IPS-18a (cell line): ENCODE results near the gene CSRP1.

Source experiments
- H3K27ac ChIP-seq: one replicate; pipeline ENCODE4 v1.5.1; 2013; ENCODE audit warnings: low read length
- H3K27me3 ChIP-seq: one replicate; pipeline ENCODE4 v1.6.1; 2013; ENCODE audit warnings: mild to moderate bottlenecking, low read length; ENCODE audit not compliant: control insufficient read depth, insufficient read depth
- H3K36me3 ChIP-seq: one replicate; pipeline ENCODE4 v1.6.1; 2013; ENCODE audit warnings: low read depth, low read length; ENCODE audit not compliant: control insufficient read depth
- H3K4me1 ChIP-seq: one replicate; pipeline ENCODE4 v1.6.1; 2013; ENCODE audit warnings: low read depth, low read length; ENCODE audit not compliant: control insufficient read depth
- H3K4me3 ChIP-seq: one replicate; pipeline ENCODE4 v1.5.1; 2013; ENCODE audit warnings: low read length
- H3K9ac ChIP-seq: one replicate; pipeline ENCODE4 v1.6.1; 2013; ENCODE audit warnings: mild to moderate bottlenecking, low read length, moderate library complexity
- H3K9me3 ChIP-seq: one replicate; pipeline ENCODE4 v1.6.1; 2013; ENCODE audit warnings: low read depth, low read length; ENCODE audit not compliant: control insufficient read depth

The CSRP1 gene

GRCh38 chr1:201508809-201509208 is 1.9 kb upstream of the CSRP1 start:
- no peaks in the 10 kb centered on the region for H3K36me3 ChIP-seq
- H3K9me3 ChIP-seq = no peaks in the 10 kb centered on the region
- no peak overlapping the region for H3K27ac ChIP-seq
- H3K9ac ChIP-seq = no peak overlapping the region
- peaks cover 18% of the 10 kb centered on the region for H3K4me1 ChIP-seq
- H3K4me3 ChIP-seq = no peak overlapping the region
- H3K27me3 ChIP-seq = no peaks in the 10 kb centered on the region

- no peak overlapping the region for H3K4me3 ChIP-seq
- H3K27me3 ChIP-seq = no peaks in the 10 kb centered on the region
- H3K36me3 ChIP-seq = no peaks in the 10 kb centered on the region
- no peaks in the 10 kb centered on the region for H3K9me3 ChIP-seq
- H3K9ac ChIP-seq = no peak overlapping the region
- H3K27ac ChIP-seq = no peak overlapping the region
- H3K4me1 ChIP-seq = peaks cover 19% of the 10 kb centered on the region
These were observed 395 bp upstream of the CSRP1 start for GRCh38 chr1:201507360-201507675.

- Histone ChIP-seq H3K36me3 (no peaks in the 10 kb centered on the region), H3K4me1 (peaks cover 18% of the 10 kb centered on the region), H3K9me3 (no peaks in the 10 kb centered on the region), H3K27ac (no peak overlapping the region), H3K4me3 (no peak overlapping the region), H3K27me3 (no peaks in the 10 kb centered on the region), H3K9ac (no peak overlapping the region)
These were observed 831 bp downstream of the CSRP1 start for GRCh38 chr1:201506092-201506491.

GRCh38 chr1:201505503-201505890 is 1.4 kb downstream of the CSRP1 start:
- Histone ChIP-seq H3K4me3 (no peak overlapping the region), H3K9ac (no peak overlapping the region)

GRCh38 chr1:201504799-201505502 is 2.0 kb downstream of the CSRP1 start:
- Histone ChIP-seq H3K27me3 (no peaks in the 10 kb centered on the region), H3K36me3 (no peaks in the 10 kb centered on the region), H3K9ac (no peak overlapping the region), H3K4me3 (no peak overlapping the region), H3K9me3 (no peaks in the 10 kb centered on the region), H3K27ac (no peak overlapping the region), H3K4me1 (peaks cover 30% of the 10 kb centered on the region)

More at GRCh38 chr1:201505503-201505890, 1.4 kb downstream of the CSRP1 start:
- no peaks in the 10 kb centered on the region for H3K27me3 ChIP-seq
- H3K36me3 ChIP-seq = no peaks in the 10 kb centered on the region
- no peak overlapping the region for H3K27ac ChIP-seq
- no peaks in the 10 kb centered on the region for H3K9me3 ChIP-seq
- peaks cover 24% of the 10 kb centered on the region for H3K4me1 ChIP-seq

GRCh38 chr1:201504179-201504631 is 2.7 kb downstream of the CSRP1 start:
- Histone ChIP-seq H3K4me1 (peaks cover 31% of the 10 kb centered on the region), H3K4me3 (no peak overlapping the region), H3K9ac (peak overlapping the region; percentile 10), H3K27ac (no peak overlapping the region), H3K9me3 (no peaks in the 10 kb centered on the region), H3K36me3 (no peaks in the 10 kb centered on the region), H3K27me3 (no peaks in the 10 kb centered on the region)

- H3K4me1 ChIP-seq = peaks cover 31% of the 10 kb centered on the region
- H3K9ac ChIP-seq = peak overlapping the region; percentile 10
- H3K27ac ChIP-seq = peak overlapping the region; percentile 44
- no peaks in the 10 kb centered on the region for H3K9me3 ChIP-seq
- H3K36me3 ChIP-seq = no peaks in the 10 kb centered on the region
- peak overlapping the region; percentile 11 for H3K4me3 ChIP-seq
- no peaks in the 10 kb centered on the region for H3K27me3 ChIP-seq
These were observed 3.3 kb downstream of the CSRP1 start for GRCh38 chr1:201503397-201504176.

GRCh38 chr1:201502511-201502857 is 4.4 kb downstream of the CSRP1 start:
- H3K4me3 ChIP-seq = no peak overlapping the region
- no peaks in the 10 kb centered on the region for H3K27me3 ChIP-seq
- no peaks in the 10 kb centered on the region for H3K9me3 ChIP-seq
- no peak overlapping the region for H3K9ac ChIP-seq
- no peak overlapping the region for H3K27ac ChIP-seq
- H3K36me3 ChIP-seq = no peaks in the 10 kb centered on the region
- peaks cover 31% of the 10 kb centered on the region for H3K4me1 ChIP-seq

- H3K36me3 ChIP-seq = no peaks in the 10 kb centered on the region
- peaks cover 31% of the 10 kb centered on the region for H3K4me1 ChIP-seq
- H3K27ac ChIP-seq = no peak overlapping the region
- no peaks in the 10 kb centered on the region for H3K27me3 ChIP-seq
- H3K9me3 ChIP-seq = no peaks in the 10 kb centered on the region
- H3K4me3 ChIP-seq = no peak overlapping the region
- no peak overlapping the region for H3K9ac ChIP-seq
These were observed 5.0 kb downstream of the CSRP1 start for GRCh38 chr1:201501812-201502510.

GRCh38 chr1:201501144-201501543 is 5.8 kb downstream of the CSRP1 start:
- H3K4me3 ChIP-seq = no peak overlapping the region
- H3K9ac ChIP-seq = no peak overlapping the region
- H3K4me1 ChIP-seq = peaks cover 31% of the 10 kb centered on the region

GRCh38 chr1:201500670-201501120 is 6.2 kb downstream of the CSRP1 start:
- Histone ChIP-seq H3K27ac (peak overlapping the region; percentile 33), H3K9me3 (no peaks in the 10 kb centered on the region), H3K36me3 (no peaks in the 10 kb centered on the region), H3K4me3 (no peak overlapping the region), H3K27me3 (no peaks in the 10 kb centered on the region), H3K9ac (peak overlapping the region; percentile 20), H3K4me1 (peaks cover 28% of the 10 kb centered on the region)

More at GRCh38 chr1:201501144-201501543, 5.8 kb downstream of the CSRP1 start:
- Histone ChIP-seq H3K9me3 (no peaks in the 10 kb centered on the region), H3K27ac (no peak overlapping the region), H3K27me3 (no peaks in the 10 kb centered on the region), H3K36me3 (no peaks in the 10 kb centered on the region)
